ENCODE measurements around the gene WEE2. TPM values are rescaled to one million over a fixed set of nuclear protein-coding genes. Genes with fewer than 3 reads are reported as not detected.

Gene WEE2
- total and polyA plus RNA-seq, 9 of the 15 experiments (the other 6 are each of a cell fraction or from before 2014, with no cell fraction given) = not detected

GRCh38 chr7:141731476-141732149 lies 23.5 kb downstream of the WEE2 start:
- Histone ChIP-seq H4K20me1 (replicated peaks; ENCODE audit: control insufficient read depth, insufficient read depth, low read length) (no peaks in the 10 kb centered on the region), H3K79me2 (ENCODE audit: control insufficient read depth, insufficient read depth, low read length) (no peaks in the 10 kb centered on the region), H3K9me3 (replicated peaks; ENCODE audit: control insufficient read depth, insufficient read depth, low read depth, low read length) (no peaks in the 10 kb centered on the region), H3K27me3 (ENCODE audit: control insufficient read depth in 2 of 2, insufficient read depth in 2 of 2, low read length in 2 of 2) (peaks cover 12 to 15% of the 10 kb centered on the region in 2 experiments; a peak in 3 of 5 replicates), H2AFZ (ENCODE audit: low read depth, low read length) (no peak overlapping the region), H3K27ac (ENCODE audit: extremely low read depth, low read depth, low read length) (no peak overlapping the region), H3K4me3 (no peak overlapping the region), H3K9ac (ENCODE audit: insufficient read depth in 1 of 2, low read depth in 2 of 2, low read length in 2 of 2) (no peak overlapping the region), H3K36me3 (ENCODE audit: control insufficient read depth, insufficient read depth, low read length) (no peaks in the 10 kb centered on the region), H3K9me1 (ENCODE audit: control insufficient read depth, insufficient read depth, low read length) (no peaks in the 10 kb centered on the region), H3K4me1 (replicated peaks in 1 of 2; ENCODE audit: control insufficient read depth in 2 of 2, insufficient read depth in 2 of 2, low read length in 2 of 2) (no peaks in the 10 kb centered on the region), H3K4me2 (ENCODE audit: insufficient read depth, low read length) (no peak overlapping the region)
- ChIA-PET CTCF (ENCODE audit: low intra/inter-chr PET ratio) (no interaction called here), POLR2A (interaction anchor here (1.5 kb wide), 1 partner anchor 10 kb away, joined by 5 read pairs; no protein-coding TSS in a partner anchor)
- in situ Hi-C loops (cut with MboI) (no loop called here), intact Hi-C loops (cut with micrococcal nuclease) (no loop called here)
- no peak for DNase-seq (ENCODE audit: extremely low read depth in 1 of 4, low spot score in 3 of 4)
- peak; percentile 57 for ATAC-seq
- no peak for TF ChIP-seq STAG1 (CRISPR knock-in tag; IDR thresholded peaks at IDR 0.05; ENCODE audit: borderline replicate concordance)
- no peak for TF ChIP-seq FOXA3 (CRISPR knock-in tag; conservative IDR thresholded peaks at IDR 0.05 in 1 of 2, IDR thresholded peaks at IDR 0.05 in 1 of 2)
- no peak for TF ChIP-seq FOXA1 (IDR thresholded peaks at IDR 0.05; ENCODE audit: borderline replicate concordance)
- no peak for TF ChIP-seq CEBPG (CRISPR knock-in tag; IDR thresholded peaks at IDR 0.05)
- no peak for TF ChIP-seq CEBPG (tag; conservative IDR thresholded peaks at IDR 0.05 in 1 of 2, IDR thresholded peaks at IDR 0.05 in 1 of 2)
- TF ChIP-seq SIN3A (IDR thresholded peaks at IDR 0.05; ENCODE audit: borderline replicate concordance in 2 of 2, control insufficient read depth in 1 of 2, low read depth in 2 of 2, low read length in 2 of 2) = no peak
- TF ChIP-seq PURB (CRISPR knock-in tag; IDR thresholded peaks at IDR 0.05; ENCODE audit: low read depth) = no peak
- no peak for TF ChIP-seq E2F5 (CRISPR knock-in tag; IDR thresholded peaks at IDR 0.05)
- no peak for TF ChIP-seq ZFP36 (IDR thresholded peaks at IDR 0.05; ENCODE audit: low read depth, low read length, partially characterized antibody)
- no peak for TF ChIP-seq KDM4B (IDR thresholded peaks at IDR 0.05; ENCODE audit: borderline replicate concordance in 2 of 2, low read depth in 1 of 2)
- TF ChIP-seq MXI1 (IDR thresholded peaks at IDR 0.05; ENCODE audit: low read depth, low read length) = no peak
- TF ChIP-seq POLR2AphosphoS2 (IDR thresholded peaks at IDR 0.05; ENCODE audit: low read length) = no peak
- no peak for TF ChIP-seq ZNF551 (CRISPR knock-in tag; IDR thresholded peaks at IDR 0.05)
- no peak for TF ChIP-seq POLR3A (IDR thresholded peaks at IDR 0.05; ENCODE audit: borderline replicate concordance, extremely low read depth, insufficient read depth, insufficient read length)
- no peak for TF ChIP-seq MED1 (CRISPR knock-in tag; IDR thresholded peaks at IDR 0.05; ENCODE audit: borderline replicate concordance)
- TF ChIP-seq CGGBP1 (CRISPR knock-in tag; IDR thresholded peaks at IDR 0.05) = no peak
- TF ChIP-seq ZNF699 (CRISPR knock-in tag; IDR thresholded peaks at IDR 0.05; ENCODE audit: insufficient replicate concordance) = no peak
- FAIRE-seq = no peak
- 10% methylated on average over 15 of the region's 24 CpGs for WGBS (ENCODE audit: insufficient coverage, low coverage, missing lambda C conversion rate)
- no TSS peak for BruUV-seq (replicated peaks)

All from K562 (cell line).